HG03432 (cell line): ENCODE data around the gene FADS3.

ENCODE experiments used
- ATAC-seq: cut with Tn5 transposase; IDR thresholded peaks from one replicate; pipeline ENCODE4 v1.9.1; 2021; ENCODE audit warnings: mild to moderate bottlenecking, moderate library complexity; ENCODE audit not compliant: unreplicated experiment

Gene FADS3

GRCh38 chr11:61900251-61900650, 8.9 kb upstream of the FADS3 start:
- ATAC-seq: no peak

GRCh38 chr11:61899146-61899841, 7.9 kb upstream of the FADS3 start:
- ATAC-seq: peak; percentile 70

GRCh38 chr11:61898247-61898582, 6.9 kb upstream of the FADS3 start:
- ATAC-seq: no peak

GRCh38 chr11:61897387-61898246, 6.3 kb upstream of the FADS3 start:
- no peak for ATAC-seq

GRCh38 chr11:61896665-61897386, 5.5 kb upstream of the FADS3 start:
- ATAC-seq: no peak

GRCh38 chr11:61895718-61896059, 4.3 kb upstream of the FADS3 start:
- ATAC-seq: no peak

GRCh38 chr11:61895046-61895717, 3.8 kb upstream of the FADS3 start:
- no peak for ATAC-seq

- ATAC-seq: no peak
These were observed 2.6 kb upstream of the FADS3 start for GRCh38 chr11:61893981-61894380.

- peak; percentile 46 for ATAC-seq
These were observed 683 bp upstream of the FADS3 start for GRCh38 chr11:61892085-61892370.

- peak; percentile 18 for ATAC-seq
These were observed 615 bp downstream of the FADS3 start for GRCh38 chr11:61890529-61891330.

GRCh38 chr11:61889831-61890230, 1.5 kb downstream of the FADS3 start:
- no peak for ATAC-seq

- no peak for ATAC-seq
These were observed 2.8 kb downstream of the FADS3 start for GRCh38 chr11:61888590-61888989.

GRCh38 chr11:61887839-61888494, 3.4 kb downstream of the FADS3 start:
- no peak for ATAC-seq

GRCh38 chr11:61886643-61887042, 4.7 kb downstream of the FADS3 start:
- ATAC-seq: no peak

- ATAC-seq: no peak
These were observed 5.4 kb downstream of the FADS3 start for GRCh38 chr11:61885784-61886580.

GRCh38 chr11:61885166-61885778, 6.1 kb downstream of the FADS3 start:
- ATAC-seq: no peak

GRCh38 chr11:61883947-61884346, 7.4 kb downstream of the FADS3 start:
- ATAC-seq: no peak

- ATAC-seq: no peak
These were observed 8.0 kb downstream of the FADS3 start for GRCh38 chr11:61883327-61883726.

- ATAC-seq: no peak
These were observed 8.5 kb downstream of the FADS3 start for GRCh38 chr11:61882879-61883278.
